ENCODE data around the gene TCFL5.

Gene TCFL5

DNA sequence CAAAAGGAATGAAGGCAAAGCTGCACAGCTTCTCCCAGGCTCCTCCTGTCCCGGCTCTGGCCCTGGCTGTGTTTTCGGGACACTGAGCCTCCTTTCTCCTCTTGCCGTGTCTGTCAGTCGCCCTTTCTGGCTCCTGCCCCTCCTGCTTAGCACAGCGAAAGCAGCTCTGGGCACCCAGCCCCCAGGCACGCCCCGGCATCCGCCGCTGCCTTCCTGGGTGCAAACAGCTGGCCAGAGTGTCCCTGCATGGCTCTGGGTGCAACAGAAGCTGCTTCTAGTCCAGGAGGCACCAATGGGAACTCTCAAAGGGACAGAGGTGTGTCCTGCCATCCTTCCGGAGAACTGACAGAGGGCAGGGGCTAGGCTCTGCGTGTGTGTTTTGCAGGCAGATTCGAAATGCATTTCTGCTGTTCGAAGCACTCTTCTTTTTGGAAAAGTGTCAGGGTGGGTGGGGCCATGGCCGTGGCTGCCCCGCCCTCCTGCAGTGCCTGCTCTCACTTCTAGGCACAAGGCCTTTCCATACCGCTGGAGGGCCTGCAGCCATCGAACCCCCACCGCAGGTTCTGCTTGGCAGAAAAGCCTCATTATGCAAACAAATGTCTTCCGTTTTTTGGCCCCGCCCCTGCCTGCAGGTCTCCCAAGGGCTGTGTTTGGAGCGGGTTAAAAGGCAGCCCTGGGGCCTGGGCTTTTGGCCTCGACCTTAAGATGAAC lies 29.3 kb downstream of the TCFL5 start:
- DNase-seq = no peak

DNA sequence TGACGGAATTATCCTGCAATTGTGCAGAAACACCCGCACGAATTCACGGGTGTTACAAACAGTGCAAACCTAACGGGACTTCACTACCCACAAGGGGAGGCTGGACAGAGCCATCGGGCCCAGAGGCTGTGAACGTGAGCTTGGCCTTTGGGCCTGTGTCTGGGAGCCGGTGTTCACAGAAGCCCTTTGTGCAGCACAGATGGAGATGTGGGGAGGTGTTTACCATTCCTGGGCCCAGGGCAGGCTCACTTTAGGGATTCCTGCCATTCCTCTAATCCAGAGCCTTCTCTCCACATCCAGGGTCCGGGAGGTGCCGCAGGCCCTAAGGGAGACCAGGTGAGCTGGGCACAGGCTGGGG lies 29.8 kb downstream of the TCFL5 start:
- no peak for DNase-seq

DNA sequence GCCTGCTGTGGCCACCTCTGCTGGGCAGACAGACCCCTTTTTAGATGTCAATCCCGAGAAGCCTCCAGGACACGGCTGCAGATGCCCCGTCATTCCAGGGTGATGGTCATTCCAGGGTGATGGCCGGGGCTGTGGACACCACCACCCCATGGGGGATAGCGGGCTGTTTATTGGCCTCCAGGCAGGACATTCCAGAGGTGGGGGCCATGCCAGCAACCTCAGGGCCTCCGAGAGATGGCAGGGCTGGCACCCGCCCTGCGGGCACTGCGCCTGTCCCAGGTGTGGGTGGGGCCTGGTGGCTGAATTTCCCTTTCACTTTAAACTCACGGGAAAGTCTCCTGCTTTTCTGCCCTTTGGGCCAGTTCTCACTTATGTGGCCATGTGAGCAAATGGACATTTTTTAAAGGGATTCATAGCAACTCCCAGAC lies 30.2 kb downstream of the TCFL5 start:
- no peak for DNase-seq

- no peak for DNase-seq
Observed at GRCh38 chr20:62830821-62831220, 30.8 kb downstream of the TCFL5 start.

DNA sequence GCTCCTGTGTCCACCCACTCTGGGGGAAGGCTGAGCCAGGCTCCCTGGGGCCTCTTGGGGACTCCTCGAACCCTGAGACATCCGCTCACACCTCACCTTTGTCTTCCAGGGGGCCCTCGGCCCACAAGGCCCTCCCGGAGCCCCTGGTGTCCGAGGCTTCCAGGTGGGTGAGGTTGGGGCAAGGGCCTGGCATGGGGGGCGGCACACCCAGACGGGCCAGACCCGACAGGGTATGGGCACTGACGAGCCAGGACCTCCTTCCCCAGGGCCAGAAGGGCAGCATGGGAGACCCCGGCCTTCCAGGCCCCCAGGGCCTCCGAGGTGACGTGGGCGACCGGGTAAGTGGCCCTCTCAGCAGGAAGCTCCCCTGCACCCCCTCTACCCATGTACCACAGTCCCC lies 31.4 kb downstream of the TCFL5 start:
- DNase-seq = no peak

- DNase-seq = no peak
Observed at GRCh38 chr20:62829231-62830230, 32.1 kb downstream of the TCFL5 start.

DNA sequence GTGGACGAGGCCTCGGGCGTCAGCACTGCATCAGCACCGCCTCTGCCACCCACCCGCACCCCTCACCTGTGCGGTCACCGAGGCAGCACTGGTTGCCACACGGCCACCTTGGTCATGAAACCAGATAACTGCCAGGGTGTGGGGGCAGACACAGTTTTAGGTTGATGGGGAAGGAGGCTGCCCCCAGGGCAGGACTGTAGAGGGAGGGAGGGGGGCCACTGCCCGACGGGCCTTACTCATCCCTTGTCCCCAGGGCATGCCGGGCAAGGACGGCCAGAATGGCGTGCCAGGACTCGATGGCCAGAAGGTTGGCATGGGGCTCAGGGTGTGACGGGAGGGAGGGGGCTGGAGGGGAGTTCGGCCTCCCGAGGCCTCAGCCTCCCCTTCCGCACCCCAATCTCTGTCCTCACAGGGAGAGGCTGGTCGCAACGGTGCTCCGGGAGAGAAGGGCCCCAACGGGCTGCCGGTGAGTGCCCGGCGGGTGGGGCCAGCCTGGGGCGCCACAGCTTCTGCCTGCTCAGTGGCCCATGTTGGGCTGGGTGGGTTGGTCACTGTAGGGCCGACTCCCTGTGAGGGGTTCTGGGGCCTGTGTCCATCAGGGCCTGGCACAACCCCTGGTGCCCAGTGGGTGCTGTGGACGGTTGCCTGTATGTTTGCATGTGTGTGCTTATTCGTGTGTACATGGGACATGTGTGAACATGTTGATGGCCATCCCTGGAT lies 33.0 kb downstream of the TCFL5 start:
- no peak for DNase-seq

GRCh38 chr20:62828051-62828450 lies 33.6 kb downstream of the TCFL5 start:
- no peak for DNase-seq

DNA sequence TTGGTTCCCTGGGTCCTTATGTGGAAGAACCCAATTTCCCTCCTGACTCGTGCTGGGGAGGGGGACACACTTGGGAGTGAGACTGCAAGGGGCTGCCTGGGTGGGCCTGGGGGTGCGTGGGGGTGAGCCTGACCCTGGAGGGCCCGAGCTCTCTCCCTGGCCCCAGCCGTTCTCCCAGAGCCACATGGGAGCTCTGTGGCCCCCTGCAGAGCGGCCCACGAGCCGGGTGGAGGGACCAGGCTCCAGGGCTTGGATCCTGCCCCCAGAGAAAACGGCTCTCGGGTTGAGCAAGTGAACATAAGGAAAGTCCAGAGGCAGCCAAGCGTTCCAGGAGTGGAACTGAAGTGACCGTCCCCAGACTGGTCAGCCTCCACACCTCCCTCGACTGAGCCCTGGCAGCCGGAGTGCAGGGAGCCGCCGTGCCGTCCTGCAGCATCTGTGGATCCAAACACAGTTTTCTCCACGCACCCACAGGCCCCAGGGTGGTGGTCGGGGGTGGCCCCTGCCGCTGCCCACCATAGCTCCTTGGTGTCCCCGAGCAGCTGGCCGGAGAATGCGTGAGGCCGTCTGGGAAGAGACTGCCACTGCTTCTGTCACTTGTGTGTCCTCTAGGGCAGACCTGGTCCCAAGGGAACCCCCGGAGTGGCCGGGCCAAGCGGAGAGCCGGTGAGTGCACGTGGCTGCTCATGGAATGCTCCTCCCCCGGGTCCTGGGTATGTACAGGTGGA lies 34.1 kb downstream of the TCFL5 start:
- no peak for DNase-seq

- DNase-seq = no peak
Observed at GRCh38 chr20:62826646-62827310, 34.8 kb downstream of the TCFL5 start.

GRCh38 chr20:62825986-62826645 lies 35.5 kb downstream of the TCFL5 start:
- no peak for DNase-seq

GRCh38 chr20:62825333-62825985 lies 36.2 kb downstream of the TCFL5 start:
- no peak for DNase-seq

DNA sequence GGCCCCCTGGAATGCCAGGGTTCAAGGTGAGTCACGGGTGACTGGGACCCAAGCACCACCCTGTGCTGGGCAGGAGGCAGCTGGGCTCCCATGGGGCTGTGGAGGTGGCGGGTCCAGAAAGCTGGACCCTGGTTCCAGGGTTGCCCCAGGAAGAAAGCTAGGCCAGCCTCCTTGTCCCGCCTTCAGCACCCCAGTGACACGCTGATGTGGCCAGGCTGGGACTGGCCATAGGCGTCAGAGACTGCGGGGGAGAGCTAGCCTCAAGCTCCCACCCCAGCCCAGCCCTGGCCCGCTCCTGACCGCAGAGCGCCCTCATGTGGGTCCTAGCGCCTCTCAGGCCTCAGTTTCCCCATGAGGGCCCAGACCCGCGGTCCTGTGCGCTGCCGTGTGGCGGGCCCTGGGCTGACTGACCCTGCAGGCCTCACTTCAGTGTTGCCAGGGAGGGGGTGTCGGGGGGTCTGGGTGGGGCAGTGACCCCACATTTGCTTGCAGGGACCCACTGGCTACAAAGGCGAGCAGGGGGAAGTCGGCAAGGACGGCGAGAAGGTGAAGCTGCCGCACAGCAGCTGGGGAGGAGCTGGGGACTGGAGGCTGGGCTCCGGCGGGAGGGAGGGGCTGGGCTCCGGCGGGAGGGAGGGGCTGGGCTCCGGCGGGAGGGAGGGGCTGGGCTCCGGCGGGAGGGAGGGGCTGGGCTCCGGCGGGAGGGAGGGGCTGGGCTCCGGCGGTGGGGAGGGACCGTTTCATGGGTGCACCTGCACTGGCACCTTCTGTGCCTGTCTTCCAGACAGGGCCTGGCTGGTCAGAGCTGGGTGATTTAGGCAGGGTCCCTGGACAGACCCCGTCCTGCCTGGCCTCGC lies 36.9 kb downstream of the TCFL5 start:
- peak; percentile 43 for DNase-seq

DNA sequence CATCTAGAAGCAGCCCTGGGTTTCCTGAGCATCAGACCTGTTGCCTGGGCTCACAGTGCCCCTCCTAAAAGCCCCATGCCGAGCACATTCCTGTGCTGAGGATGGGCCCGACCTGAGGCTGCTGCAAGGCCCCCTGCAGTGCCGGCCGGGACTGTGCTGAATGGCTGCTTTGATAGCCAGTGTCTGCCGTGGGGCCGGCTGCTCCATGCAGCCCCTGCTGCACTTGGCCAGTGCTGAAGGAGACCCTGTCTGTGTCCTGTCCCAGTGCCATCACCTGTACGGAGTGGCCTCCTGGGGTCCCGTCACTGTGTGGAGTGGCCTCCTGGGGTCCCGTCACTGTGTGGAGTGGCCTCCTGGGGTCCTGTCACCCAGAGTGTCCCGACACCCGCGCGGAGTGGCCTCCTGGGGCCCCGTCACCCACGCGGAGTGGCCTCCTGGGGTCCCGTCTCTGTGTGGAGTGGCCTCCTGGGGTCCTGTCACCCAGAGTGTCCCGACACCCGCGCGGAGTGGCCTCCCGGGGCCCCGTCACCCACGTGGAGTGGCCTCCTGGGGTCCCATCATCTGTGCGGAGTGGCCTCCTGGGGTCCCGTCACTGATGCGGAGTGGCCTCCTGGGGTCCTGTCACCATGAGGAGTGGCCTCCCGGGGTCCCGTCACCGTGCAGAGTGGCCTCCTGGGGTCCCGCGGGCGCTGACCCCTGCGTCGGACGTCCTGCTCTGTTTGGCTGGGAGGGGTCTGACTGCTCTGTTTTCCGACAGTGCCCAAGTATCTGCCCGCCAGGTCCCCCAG lies 37.7 kb downstream of the TCFL5 start:
- no peak for DNase-seq

GRCh38 chr20:62822788-62823651 lies 38.6 kb downstream of the TCFL5 start:
- no peak for DNase-seq

- no peak for DNase-seq
Observed at GRCh38 chr20:62822239-62822787, 39.3 kb downstream of the TCFL5 start.

DNA sequence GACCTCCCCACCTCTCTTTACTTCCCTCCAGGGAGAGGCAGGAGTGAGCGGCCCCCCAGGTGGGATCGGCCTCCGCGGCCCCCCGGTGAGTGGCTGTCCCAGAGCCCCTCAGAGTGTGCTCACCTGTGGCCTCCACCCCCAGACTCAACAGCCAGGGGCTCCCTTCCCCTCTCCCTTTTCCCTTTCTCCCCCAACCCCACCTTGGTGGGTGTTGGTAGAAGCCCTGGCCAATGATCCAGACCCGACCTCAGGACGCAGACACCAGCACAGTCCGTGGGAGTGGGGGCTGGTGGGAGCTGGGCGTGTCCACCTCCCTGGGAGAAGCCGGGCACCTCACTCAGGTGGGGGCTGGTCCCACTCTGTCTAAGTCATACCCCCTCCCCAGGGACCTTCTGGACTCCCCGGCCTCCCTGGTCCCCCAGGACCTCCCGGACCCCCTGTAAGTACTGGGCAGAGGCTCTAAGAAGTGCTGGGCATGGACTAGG lies 39.9 kb downstream of the TCFL5 start:
- DNase-seq = no peak
